ENCODE results near the gene TBCCD1. TPM values are rescaled to one million over a fixed set of nuclear protein-coding genes. Genes with fewer than 3 reads are reported as not detected.

TBCCD1 gene
- total RNA-seq, 1 experiment from 2014 or later, result 16.2 TPM

- TF ChIP-seq, protein P1, sequence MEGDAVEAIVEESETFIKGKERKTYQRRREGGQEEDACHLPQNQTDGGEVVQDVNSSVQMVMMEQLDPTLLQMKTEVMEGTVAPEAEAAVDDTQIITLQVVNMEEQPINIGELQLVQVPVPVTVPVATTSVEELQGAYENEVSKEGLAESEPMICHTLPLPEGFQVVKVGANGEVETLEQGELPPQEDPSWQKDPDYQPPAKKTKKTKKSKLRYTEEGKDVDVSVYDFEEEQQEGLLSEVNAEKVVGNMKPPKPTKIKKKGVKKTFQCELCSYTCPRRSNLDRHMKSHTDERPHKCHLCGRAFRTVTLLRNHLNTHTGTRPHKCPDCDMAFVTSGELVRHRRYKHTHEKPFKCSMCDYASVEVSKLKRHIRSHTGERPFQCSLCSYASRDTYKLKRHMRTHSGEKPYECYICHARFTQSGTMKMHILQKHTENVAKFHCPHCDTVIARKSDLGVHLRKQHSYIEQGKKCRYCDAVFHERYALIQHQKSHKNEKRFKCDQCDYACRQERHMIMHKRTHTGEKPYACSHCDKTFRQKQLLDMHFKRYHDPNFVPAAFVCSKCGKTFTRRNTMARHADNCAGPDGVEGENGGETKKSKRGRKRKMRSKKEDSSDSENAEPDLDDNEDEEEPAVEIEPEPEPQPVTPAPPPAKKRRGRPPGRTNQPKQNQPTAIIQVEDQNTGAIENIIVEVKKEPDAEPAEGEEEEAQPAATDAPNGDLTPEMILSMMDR (conservative IDR thresholded peaks at IDR 0.05), result no peak
- no peak for TF ChIP-seq EZH2 (IDR thresholded peaks at IDR 0.05; ENCODE audit: low read depth)
- intact Hi-C loops (cut with micrococcal nuclease; ENCODE audit: unreplicated experiment), result no loop called here
- Histone ChIP-seq H3K79me2 (ENCODE audit: low read depth) (no peaks in the 10 kb centered on the region), H3K27ac (no peak overlapping the region), H3K4me2 (no peak overlapping the region), H3K27me3 (ENCODE audit: insufficient read depth, low read depth) (no peaks in the 10 kb centered on the region), H2AFZ (no peak overlapping the region), H3K36me3 (ENCODE audit: low read depth) (peaks cover 60% of the 10 kb centered on the region), H3K9me3 (ENCODE audit: insufficient read depth, low read depth) (no peaks in the 10 kb centered on the region), H3K4me1 (replicated peaks; ENCODE audit: insufficient read depth) (peaks cover 15% of the 10 kb centered on the region), H3K4me3 (no peak overlapping the region), H4K20me1 (ENCODE audit: insufficient read depth) (no peaks in the 10 kb centered on the region), H3K9me2 (ENCODE audit: insufficient read depth) (no peaks in the 10 kb centered on the region), H3F3A (ENCODE audit: insufficient read depth, low read depth) (peaks cover 23% of the 10 kb centered on the region)
- ChIA-PET CTCF (no interaction called here), POLR2A (ENCODE audit: unreplicated experiment) (no interaction called here)
- BruUV-seq (replicated peaks), result no TSS peak
- no peak for DNase-seq
These were observed 16.7 kb upstream of the TBCCD1 start for GRCh38 chr3:186583831-186584230.

- peaks cover 68% of the 10 kb centered on the region for H3K36me3 ChIP-seq (ENCODE audit: low read depth)
- H3K9me3 ChIP-seq (ENCODE audit: insufficient read depth, low read depth), result no peaks in the 10 kb centered on the region
- no peaks in the 10 kb centered on the region for H3K9me2 ChIP-seq (ENCODE audit: insufficient read depth)
- DNase-seq, result no peak
- H2AFZ ChIP-seq, result no peak overlapping the region
- TF ChIP-seq, protein P1 (conservative IDR thresholded peaks at IDR 0.05), result no peak
- no peak for TF ChIP-seq EZH2 (IDR thresholded peaks at IDR 0.05; ENCODE audit: low read depth)
- intact Hi-C loops (cut with micrococcal nuclease; ENCODE audit: unreplicated experiment), result no loop called here
- H3K4me2 ChIP-seq, result no peak overlapping the region
- H3K27me3 ChIP-seq (ENCODE audit: insufficient read depth, low read depth), result no peaks in the 10 kb centered on the region
- H3K4me1 ChIP-seq (replicated peaks; ENCODE audit: insufficient read depth), result peaks cover 2% of the 10 kb centered on the region; the same call in 1 of the 2 replicates
- no peaks in the 10 kb centered on the region for H4K20me1 ChIP-seq (ENCODE audit: insufficient read depth)
- no peak overlapping the region for H3K4me3 ChIP-seq
- peaks cover 11% of the 10 kb centered on the region; the same call in 1 of the 2 replicates for H3F3A ChIP-seq (ENCODE audit: insufficient read depth, low read depth)
- H3K27ac ChIP-seq, result no peak overlapping the region
- BruUV-seq (replicated peaks), result no TSS peak
- H3K79me2 ChIP-seq (ENCODE audit: low read depth), result no peaks in the 10 kb centered on the region
- CTCF ChIA-PET, result no interaction called here
- POLR2A ChIA-PET (ENCODE audit: unreplicated experiment), result interaction anchor here (0.7 kb wide), 1 partner anchor 601 kb away, joined by 4 read pairs; no protein-coding TSS in a partner anchor
These were observed 15.4 kb upstream of the TBCCD1 start for GRCh38 chr3:186582541-186582940.

DNA sequence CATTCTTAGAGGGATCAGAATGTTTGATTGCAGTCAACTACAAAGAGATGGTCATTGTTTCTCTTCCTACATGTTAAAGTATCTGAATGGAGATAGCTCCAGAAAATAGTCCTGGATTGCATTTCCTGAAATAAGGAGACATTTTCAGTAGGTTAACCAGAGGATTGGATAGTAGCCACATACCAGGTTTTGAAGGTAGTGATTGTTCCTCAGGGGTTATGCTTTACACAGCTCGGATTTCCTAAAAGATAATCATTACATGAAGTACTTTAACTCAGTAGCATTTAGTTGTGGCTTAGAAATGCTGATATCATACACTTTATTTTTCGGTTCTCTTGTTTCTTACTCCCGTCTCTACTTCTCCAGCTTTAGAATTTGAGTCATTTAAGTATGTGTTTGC is 13.6 kb upstream of the TBCCD1 start:
- Histone ChIP-seq H3K9me3 (ENCODE audit: insufficient read depth, low read depth) (no peaks in the 10 kb centered on the region), H3K27me3 (ENCODE audit: insufficient read depth, low read depth) (no peaks in the 10 kb centered on the region), H3K4me1 (replicated peaks; ENCODE audit: insufficient read depth) (no peaks in the 10 kb centered on the region), H3K9me2 (ENCODE audit: insufficient read depth) (no peaks in the 10 kb centered on the region), H3K36me3 (ENCODE audit: low read depth) (peaks cover 72% of the 10 kb centered on the region), H4K20me1 (ENCODE audit: insufficient read depth) (no peaks in the 10 kb centered on the region; the same call in 1 of the 2 replicates), H3K4me2 (no peak overlapping the region), H2AFZ (no peak overlapping the region), H3F3A (ENCODE audit: insufficient read depth, low read depth) (peaks cover 7% of the 10 kb centered on the region; the same call in 1 of the 2 replicates), H3K79me2 (ENCODE audit: low read depth) (no peaks in the 10 kb centered on the region), H3K4me3 (no peak overlapping the region), H3K27ac (no peak overlapping the region)
- DNase-seq, result no peak
- TF ChIP-seq, protein P1 (conservative IDR thresholded peaks at IDR 0.05), result no peak
- no peak for TF ChIP-seq EZH2 (IDR thresholded peaks at IDR 0.05; ENCODE audit: low read depth)
- ChIA-PET POLR2A (ENCODE audit: unreplicated experiment) (interaction anchor here (0.7 kb wide), 1 partner anchor 463 kb away, joined by 4 read pairs; no protein-coding TSS in a partner anchor), CTCF (no interaction called here)
- intact Hi-C loops (cut with micrococcal nuclease; ENCODE audit: unreplicated experiment), result no loop called here
- no TSS peak for BruUV-seq (replicated peaks)
